GM18907 (cell line): Measurements from ENCODE around the gene RBMS3.

ENCODE experiments used
- ATAC-seq: cut with Tn5 transposase; IDR thresholded peaks from one replicate; pipeline ENCODE4 v1.9.1; 2021; ENCODE audit warnings: mild to moderate bottlenecking, moderate library complexity; ENCODE audit not compliant: unreplicated experiment

Gene RBMS3

GRCh38 chr3:29426302-29427226 is 145.7 kb downstream of the RBMS3 start:
- no peak for ATAC-seq

- no peak for ATAC-seq
Observed at GRCh38 chr3:29427266-29428103, 146.6 kb downstream of the RBMS3 start.

- ATAC-seq, result no peak
Observed at GRCh38 chr3:29429055-29429679, 148.3 kb downstream of the RBMS3 start.

GRCh38 chr3:29430558-29430971 is 149.7 kb downstream of the RBMS3 start:
- no peak for ATAC-seq

- ATAC-seq, result no peak
Observed at GRCh38 chr3:29436612-29437323, 155.9 kb downstream of the RBMS3 start.

GRCh38 chr3:29438580-29438979 is 157.7 kb downstream of the RBMS3 start:
- no peak for ATAC-seq

GRCh38 chr3:29440413-29441305 is 159.8 kb downstream of the RBMS3 start:
- ATAC-seq, result no peak

- ATAC-seq, result no peak
Observed at GRCh38 chr3:29441422-29441821, 160.6 kb downstream of the RBMS3 start.

- no peak for ATAC-seq
Observed at GRCh38 chr3:29447946-29448627, 167.2 kb downstream of the RBMS3 start.

GRCh38 chr3:29451920-29452319 is 171.0 kb downstream of the RBMS3 start:
- ATAC-seq, result no peak

GRCh38 chr3:29452934-29453283 is 172.0 kb downstream of the RBMS3 start:
- ATAC-seq, result no peak

GRCh38 chr3:29453284-29454001 is 172.6 kb downstream of the RBMS3 start:
- no peak for ATAC-seq

- ATAC-seq, result no peak
Observed at GRCh38 chr3:29454161-29454611, 173.3 kb downstream of the RBMS3 start.

- no peak for ATAC-seq
Observed at GRCh38 chr3:29456901-29457300, 176.0 kb downstream of the RBMS3 start.

- no peak for ATAC-seq
Observed at GRCh38 chr3:29463304-29463703, 182.4 kb downstream of the RBMS3 start.

GRCh38 chr3:29465836-29466235 is 185.0 kb downstream of the RBMS3 start:
- ATAC-seq, result no peak

- no peak for ATAC-seq
Observed at GRCh38 chr3:29466442-29466841, 185.6 kb downstream of the RBMS3 start.

- no peak for ATAC-seq
Observed at GRCh38 chr3:29468187-29468586, 187.3 kb downstream of the RBMS3 start.
